Body of pancreas (tissue), 4 donors: ENCODE data around the gene KLF15.

ENCODE experiments used
- POLR2A ChIP-seq, 3 donors: fragments of 450-650 bp; IDR thresholded peaks; one replicate each; pipeline ENCODE4 v1.6.1; 2016; ENCODE audit warnings: antibody characterized with exemption in 3 of 3, mild to moderate bottlenecking in 2 of 3
- TF ChIP-seq, protein P1 (sequence below), 7 experiments: fragments of 450-650 bp in 4 of 7; fragments of 200-600 bp in 3 of 7; sonication (generic) in 3 of 7; IDR thresholded peaks; one replicate each; pipeline ENCODE4 v1.5.1; 2016 to 2019; ENCODE audit warnings: antibody characterized with exemption in 7 of 7

DNA sequence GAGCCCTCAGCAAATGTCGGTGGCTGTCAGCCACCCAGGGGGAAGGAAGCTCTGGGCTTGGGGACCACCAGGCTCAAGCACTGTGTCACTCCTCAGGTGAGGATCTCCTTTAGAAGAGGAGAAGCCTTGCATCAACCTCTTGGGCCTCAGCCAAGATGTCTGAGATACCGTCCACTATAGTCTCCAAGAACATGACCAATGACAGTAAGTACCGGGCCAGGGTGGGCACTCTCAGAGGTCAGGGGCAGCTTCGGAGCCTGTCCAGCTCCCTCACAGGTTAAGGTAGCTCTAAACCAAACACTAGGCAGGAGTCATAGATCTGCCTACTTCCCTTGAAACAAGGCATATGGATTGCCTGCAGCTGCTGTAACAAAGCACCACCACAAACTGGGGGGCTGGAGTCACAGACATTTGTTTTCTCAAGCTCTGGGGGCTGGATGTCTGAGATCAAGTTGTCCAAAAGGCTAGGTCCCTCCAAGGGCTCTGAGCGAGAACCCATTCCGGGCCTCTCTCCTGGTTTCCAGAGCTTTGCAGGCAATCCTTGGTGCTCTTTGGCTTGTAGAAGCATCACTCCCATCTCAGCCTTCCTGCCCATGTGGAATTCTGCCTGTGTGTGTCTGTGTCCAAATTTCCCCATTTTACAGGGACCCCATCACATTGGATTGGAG lies 38.8 kb upstream of the KLF15 start:
- TF ChIP-seq, protein P1, sequence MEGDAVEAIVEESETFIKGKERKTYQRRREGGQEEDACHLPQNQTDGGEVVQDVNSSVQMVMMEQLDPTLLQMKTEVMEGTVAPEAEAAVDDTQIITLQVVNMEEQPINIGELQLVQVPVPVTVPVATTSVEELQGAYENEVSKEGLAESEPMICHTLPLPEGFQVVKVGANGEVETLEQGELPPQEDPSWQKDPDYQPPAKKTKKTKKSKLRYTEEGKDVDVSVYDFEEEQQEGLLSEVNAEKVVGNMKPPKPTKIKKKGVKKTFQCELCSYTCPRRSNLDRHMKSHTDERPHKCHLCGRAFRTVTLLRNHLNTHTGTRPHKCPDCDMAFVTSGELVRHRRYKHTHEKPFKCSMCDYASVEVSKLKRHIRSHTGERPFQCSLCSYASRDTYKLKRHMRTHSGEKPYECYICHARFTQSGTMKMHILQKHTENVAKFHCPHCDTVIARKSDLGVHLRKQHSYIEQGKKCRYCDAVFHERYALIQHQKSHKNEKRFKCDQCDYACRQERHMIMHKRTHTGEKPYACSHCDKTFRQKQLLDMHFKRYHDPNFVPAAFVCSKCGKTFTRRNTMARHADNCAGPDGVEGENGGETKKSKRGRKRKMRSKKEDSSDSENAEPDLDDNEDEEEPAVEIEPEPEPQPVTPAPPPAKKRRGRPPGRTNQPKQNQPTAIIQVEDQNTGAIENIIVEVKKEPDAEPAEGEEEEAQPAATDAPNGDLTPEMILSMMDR (IDR thresholded peaks at IDR 0.05): no peak
- TF ChIP-seq POLR2A (IDR thresholded peaks at IDR 0.05): no peak
